HG02798 (cell line): Measurements from ENCODE around the gene WWOX.
"Not testable (repeated sequence)": the region's sequence is repeated elsewhere in the genome, so short reads cannot be mapped to it uniquely, and the experiment has no call there.

ENCODE experiments used
- ATAC-seq: cut with Tn5 transposase; IDR thresholded peaks from one replicate; pipeline ENCODE4 v1.9.1; 2021; ENCODE audit warnings: mild to moderate bottlenecking; ENCODE audit not compliant: unreplicated experiment, poor library complexity

WWOX gene

DNA sequence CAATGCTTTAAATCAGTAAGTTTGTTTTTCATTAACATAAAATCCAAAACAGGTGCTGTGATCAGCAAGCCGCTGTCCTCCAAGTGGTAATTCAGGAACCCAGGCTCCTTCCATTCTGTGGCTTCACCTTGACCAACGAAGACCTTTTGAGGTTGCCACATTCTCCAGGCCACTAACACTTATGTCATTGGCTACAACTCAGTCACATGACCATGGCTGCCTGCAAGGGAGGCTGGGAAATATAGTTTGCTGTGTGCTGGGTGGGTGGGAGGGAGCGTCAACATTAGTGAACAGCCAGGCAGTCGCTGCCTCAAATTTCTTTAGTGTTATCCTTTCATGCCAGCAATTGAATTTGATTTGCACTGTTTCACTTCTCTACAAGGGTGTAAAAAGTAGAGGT lies 951.9 kb downstream of the WWOX start:
- ATAC-seq, result no peak

DNA sequence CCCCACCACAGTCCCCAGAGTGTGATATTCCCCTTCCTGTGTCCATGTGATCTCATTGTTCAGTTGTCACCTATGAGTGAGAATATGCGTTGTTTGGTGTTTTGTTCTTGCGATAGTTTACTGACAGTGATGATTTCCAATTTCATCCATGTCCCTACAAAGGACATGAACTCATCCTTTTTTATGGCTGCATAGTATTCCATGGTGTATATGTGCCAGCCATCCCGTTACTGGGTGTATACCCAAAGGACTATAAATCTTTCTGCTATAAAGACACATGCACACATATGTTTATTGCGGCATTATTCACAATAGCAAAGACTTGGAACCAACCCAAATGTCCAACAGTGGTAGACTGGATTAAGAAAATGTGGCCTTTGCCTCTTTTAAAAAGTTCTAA lies 952.7 kb downstream of the WWOX start:
- not testable (repeated sequence) for ATAC-seq

DNA sequence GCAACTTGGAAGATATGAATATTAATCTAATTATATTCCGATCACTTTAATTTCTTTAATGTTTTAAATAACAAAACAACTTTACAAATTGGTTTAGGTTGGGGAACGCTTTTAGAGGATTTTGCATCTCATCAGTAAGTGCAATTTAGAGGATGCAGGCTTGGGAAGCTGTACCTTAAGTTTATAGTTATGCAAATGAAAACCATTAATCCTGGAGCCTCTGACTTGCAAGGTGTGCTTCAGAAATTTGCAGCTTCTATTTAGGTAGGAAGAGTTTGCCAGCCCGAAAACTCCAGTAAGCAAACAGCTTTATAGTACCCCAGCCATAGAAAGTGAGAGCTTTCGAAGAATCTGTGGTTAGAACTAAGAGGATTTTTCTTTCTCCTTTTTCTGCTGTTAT lies 954.1 kb downstream of the WWOX start:
- ATAC-seq, result no peak

DNA sequence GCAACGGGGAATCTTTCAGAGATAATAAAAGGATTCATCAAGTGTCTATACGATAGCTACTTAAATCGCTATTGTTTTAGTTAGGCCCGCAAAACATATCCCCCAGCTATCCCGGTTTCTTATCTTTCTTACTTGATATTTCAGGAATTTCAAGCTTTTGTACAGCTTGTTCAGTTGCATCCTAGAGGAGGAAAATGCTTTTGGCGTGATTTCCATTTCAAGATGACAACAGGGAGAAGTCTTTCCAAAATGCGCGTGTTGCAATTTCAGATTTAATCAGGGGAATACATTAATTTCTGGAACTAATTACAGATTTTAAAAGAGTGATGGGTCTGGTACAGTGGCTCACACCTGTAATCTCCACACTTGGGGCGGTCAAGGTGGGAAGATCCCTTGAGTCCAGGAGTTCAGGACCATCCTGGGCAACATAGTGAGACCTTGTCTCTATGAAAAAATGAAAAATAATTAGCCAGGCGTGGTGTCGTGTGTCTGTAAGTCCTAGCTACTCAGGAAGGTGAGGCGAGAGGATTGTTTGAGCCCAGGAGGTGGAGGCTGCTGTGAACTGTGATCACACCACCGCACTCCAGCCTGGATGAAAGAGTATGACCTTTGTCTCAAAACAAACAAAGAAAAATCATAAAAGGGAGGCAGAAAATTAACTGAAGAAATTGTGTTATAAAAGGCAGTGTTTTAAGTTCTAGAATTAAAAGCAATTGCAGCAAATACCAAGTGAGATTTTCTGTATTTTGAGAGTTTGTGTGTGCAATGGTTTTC lies 954.9 kb downstream of the WWOX start:
- ATAC-seq, result no peak

DNA sequence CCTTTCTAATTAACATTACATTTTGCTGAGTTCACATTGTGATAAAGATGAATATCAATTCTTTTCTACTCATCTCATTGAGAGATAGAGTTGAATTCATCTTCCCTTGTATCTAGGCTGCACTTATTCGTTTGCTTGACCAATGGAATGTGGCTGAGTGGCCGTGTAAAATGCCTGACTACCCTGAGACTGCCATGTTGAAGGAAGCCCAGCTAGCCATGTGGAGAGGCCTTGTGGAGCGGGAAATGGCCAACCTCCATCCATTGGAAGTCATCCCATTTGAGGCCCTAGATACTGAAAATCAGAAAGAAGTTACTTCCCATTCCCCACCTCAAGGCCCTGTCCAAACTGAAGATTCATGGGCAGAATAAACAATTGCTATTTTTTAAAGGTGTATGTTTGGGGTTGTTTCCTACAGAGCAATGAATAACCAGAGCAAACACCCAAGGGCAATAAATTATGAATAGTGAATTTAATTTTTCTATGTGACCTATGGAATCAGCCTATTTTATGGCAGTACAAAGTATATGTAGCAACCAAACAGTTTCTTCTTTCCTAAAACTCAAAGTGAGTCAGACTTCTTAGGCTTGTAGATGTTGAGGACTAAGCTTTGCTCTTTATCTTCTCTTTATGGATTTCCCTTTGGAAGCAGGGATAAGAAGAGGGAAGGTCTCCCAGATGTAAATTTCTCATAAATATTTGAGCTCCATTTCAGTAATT lies 956.0 kb downstream of the WWOX start:
- ATAC-seq, result no peak

DNA sequence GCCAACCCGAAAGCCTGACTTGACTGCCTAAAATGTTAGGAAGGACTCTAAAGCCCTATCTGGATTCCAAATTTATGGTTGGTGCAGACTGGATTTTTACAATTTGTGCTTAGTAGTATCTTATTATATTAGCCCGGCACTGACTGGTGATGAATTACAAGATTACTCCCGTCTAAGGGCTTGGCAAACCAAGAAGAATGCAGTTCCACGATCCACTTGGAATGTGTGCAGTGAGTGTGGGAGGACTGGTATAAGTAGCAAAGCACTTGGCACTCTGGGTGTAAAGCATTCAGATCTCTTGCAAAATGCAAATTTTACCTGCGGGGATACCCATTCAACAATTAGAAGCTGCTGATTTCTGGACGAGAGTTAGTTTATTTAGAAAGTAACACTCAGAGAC lies 961.7 kb downstream of the WWOX start:
- ATAC-seq, result no peak

DNA sequence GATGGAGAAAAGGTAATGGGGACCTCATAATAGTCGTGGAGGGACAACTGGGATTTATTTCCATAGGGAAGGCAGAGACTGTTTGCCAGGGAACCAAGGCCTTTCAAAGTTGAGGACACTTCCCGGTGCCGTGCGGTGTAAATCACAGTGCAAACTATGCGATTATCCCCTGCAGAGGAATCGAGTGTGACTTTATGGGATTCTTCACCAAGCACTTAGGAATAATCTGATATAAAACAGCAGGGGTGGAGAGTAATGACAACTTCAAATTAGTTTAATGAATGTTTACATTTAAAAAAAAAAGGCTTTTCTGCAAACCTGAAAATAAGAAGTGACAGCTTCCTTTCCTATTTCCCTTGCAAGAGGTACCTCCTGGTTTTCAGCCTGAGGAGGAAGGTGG lies 962.9 kb downstream of the WWOX start:
- no peak for ATAC-seq

DNA sequence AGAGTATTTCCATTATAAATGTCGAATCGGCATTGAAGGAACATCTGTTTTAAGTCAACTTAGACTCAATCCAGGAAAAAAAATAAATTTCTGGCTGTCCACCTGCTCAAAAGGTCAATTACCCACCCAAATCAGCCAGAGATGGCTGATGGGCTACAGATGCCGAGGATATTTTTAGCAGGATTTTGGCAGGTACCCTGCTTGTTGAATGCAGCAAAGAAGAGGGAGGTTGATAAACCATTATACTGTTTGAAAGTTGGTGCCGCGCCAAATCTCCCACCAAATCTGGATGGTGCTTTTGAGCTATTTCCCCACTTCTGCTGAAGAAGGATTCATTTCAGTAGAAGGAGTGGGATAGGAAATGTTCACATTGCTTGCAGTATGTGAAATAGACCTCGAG lies 963.4 kb downstream of the WWOX start:
- no peak for ATAC-seq

DNA sequence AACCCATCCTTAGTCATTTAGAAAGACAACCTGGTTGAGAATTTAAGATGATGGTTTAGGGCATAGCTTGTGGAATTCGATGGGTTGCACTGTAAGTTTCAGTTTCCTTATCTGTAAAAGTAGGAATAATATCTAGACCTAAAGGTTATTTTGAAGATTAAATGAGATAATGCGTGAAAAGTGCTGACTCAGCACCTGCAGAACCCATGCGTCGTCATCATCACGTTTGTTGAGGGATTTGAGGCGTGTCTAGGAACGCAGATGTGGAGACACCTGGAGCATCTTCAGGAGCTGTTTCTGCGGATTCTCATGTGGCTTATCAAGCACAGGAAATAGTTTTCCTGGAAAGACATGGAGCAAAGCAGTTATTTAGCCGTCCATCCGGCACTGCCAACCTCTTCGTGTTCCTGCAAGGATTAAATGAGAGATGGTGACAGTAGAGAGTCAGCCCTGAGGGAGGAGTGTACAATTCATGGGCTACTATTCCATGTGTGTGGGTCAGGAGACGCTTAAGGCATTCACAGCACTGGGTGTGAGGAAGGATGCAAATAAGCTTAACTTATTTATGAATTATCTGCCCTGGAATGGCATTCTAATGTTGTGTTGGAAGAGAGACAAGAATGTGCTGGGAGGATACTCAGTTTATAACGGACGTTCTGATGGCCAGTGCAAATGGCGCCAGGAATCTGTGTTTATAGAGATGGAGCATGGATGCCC lies 965.0 kb downstream of the WWOX start:
- ATAC-seq, result no peak

DNA sequence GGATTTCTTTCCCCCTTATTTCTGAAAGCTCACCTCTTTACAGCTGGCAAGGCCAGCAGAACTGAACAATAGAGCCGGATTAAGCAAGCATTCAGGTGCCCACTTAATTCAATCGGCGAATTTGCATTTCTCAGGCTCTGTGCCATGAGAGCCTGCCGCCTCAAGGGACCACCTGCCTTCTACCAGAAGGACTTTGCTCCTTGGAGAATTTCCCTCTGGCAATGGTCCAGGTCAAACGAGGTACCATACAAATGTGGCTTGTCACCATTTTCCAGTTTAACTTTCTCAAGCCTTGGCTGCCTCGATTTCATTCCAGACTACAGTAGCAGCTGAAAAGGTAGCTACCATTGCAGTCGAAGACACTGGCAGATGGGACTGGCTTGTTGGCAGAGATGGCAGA lies 967.1 kb downstream of the WWOX start:
- ATAC-seq, result no peak

DNA sequence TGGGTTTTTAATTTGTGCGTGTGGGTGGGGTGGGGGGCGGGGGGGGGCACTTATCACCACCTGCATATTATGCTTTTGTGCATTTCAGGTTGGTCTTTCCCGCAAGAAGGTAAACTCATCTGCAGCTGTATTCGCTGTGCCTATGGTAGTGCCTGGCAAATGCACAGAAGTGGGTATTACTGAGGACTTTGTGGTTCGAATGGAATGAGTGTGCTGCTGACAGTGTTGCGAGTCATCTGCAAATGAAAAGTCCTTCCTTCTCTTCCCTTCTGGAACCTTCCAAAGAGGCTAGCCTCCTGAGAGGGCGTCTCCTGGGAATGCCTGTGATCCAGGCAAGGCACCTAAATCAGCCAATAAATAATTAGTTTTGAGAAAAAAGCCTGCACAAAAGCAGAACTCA lies 968.1 kb downstream of the WWOX start:
- no peak for ATAC-seq

DNA sequence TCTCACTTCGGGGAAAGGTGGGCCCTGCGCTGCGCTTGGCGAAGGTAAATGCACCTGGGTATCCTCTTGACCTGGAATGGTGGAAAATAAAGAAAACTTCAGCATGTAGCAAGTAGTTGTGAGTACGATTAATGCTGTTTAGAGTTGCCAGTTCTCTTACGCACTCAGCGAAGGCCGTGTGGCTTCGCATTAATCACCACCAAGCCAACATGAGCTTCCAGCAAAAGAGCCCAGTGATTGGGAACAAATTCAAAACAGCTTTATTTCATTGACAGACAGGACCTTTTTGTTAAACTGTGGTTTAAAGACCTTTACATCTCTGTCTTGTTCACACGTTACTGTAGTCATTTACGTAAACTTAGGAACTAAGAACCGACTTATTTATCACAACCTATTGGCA lies 969.7 kb downstream of the WWOX start:
- ATAC-seq, result no peak

DNA sequence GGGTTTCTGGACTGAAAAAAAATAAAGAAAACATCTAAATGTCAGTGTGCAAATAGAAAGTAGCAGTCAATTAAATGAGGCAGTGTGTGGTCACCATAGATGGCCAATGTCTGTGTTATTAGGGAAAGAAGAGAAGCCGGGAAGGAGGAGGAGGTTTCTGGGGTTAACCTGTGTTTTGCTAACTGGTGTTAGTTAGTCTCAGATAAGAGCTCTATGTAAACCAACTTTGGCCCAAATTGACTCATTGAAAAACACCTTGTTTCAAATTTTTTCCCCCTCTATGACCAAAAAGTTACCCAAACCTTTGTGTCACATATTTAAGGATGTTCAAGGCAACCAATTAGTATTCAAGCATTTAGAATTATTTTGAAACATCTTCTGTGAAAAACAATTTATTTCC lies 970.2 kb downstream of the WWOX start:
- ATAC-seq, result no peak

DNA sequence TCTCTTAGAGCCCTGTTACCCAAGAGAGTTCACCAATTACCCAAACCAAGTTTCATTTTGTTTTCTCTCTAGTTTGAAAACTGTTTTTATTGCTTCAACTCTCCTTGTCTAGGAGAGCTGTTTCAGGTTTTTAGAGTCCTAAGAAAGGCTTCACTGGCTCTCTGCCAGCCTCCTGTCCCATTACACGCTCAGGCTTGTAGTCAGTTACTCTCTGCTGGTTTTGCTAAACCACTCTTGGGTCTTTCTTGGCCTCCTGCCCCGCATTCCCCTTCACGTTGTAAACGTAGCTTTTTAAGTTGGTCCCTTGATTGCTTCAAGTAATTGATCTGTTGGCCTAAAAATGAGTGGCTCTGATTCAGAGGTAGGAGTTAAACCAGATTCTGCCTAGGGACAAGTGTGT lies 972.0 kb downstream of the WWOX start:
- ATAC-seq, result no peak

DNA sequence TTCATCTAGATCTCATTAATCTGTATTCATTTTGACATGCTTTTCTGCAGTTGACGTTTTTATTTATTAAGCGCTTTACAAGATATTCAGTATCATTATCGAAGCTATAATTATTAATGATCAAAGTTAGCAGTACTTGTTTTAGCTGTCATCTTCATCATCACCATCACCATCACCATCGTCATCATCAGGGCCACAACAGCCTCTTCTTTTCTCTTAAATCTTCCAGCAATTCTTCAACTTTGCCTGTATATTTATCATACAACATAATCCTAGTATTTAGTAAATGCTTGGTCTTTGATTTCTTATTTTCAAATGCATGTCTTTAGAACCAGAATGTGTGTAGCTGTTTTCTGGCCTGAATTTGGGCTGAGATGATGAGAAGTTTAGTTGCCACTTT lies 973.1 kb downstream of the WWOX start:
- no peak for ATAC-seq

DNA sequence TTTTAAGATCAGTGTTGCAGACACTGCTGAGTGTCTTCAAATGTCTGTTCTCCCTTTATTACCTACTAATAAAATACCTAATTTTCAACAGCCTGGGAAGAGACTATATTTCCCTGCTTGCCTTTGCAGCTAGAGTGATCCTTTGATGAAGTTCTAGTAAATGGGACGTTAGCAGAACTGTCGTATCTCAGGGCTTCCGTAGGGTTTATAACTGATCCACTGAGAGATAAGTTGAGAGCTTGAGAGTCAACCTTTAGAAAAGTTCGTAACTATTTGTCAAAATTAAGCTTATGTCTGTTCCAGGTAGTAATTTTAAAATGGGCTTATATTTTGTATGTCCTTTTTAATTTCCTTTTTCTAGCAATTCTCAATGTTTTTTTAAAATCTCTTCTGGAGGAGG lies 974.1 kb downstream of the WWOX start:
- ATAC-seq, result no peak

DNA sequence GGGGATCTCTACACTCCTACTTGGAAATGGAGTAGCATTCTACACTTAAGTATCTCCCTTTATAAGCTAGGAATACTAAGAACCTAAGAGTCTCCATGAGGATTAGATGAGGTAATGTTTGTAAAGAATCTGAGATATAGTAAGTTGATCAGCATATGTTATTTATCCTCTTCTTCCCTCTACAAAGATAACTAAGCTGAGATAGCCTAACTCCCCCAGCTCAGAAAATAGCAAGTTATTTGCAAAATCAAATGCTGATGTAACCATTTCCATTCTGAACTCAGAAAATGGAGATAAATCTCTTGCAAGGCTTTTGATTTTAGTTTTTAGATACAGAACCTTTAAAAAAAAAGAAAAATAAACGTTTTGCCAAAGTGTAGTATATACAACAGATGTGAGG lies 975.1 kb downstream of the WWOX start:
- no peak for ATAC-seq

DNA sequence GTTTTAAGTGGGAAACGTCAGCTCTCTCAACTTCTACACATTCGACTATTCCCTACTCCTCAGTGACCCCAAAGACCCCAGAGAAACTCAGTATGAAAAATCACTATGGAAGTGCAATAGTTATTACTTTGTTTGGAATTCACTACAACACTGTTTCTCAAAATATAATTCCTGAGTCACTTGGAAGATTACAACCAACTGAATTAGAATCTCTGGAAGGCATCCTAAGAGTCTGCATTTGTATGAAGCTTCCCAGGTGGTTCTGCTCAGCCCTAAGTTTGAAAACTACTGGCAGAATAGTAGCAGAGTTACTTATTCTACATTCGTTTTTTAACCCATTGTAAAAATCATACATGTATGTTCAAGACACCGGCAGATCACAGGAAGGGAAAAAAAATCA lies 975.5 kb downstream of the WWOX start:
- ATAC-seq, result no peak

DNA sequence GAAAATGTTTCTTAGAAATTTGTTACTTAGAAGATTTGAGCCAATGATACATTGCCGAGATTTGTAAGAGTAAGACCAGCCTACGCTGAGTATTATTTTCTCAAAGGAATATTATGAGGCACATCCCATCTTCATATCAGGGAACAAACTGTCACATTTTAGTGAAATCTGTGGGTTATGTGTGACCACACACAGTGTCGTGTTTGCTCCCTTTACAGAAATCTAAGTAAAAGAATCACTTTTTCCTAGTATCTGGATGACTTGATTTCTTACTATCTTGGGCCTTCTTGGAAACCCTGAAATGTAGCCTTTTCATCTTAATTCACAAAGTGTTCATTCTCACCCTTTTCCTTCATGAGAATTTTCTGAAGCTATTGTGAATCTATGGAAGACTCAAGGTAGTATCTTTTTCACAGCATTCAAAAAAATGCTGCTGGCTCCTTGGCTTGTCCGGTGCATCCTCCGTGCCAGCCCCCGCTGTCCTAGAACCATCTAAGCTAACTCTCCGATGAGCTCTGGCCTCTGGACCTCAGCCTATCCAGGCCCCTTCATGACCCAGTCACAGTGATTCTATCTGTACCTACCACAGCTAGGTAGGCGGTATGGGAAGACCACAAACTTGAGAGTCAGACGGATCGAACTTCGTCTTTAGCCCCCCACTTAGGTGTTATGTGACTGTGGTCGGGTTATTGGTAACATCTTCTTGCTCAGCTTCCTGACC lies 976.8 kb downstream of the WWOX start:
- no peak for ATAC-seq

DNA sequence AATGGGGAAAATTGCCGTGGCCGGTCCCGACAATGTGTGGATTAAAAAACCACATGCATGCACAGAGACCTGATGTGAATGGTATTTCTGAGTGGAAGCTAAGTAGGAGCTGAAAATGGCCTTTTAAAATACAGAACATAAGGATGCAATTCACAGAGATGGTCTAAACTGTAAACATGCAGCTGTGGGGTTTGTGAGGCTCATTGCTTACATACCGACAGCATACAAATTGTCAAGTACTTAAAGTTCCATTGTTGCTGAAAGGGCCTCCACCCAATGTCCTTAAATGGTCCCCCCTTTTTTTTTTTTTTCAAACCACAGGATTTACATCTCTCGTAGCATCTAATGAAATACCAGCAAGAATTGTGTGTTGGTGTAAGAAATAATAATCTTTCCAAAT lies 977.9 kb downstream of the WWOX start:
- ATAC-seq, result no peak
